Adrenal gland (tissue), 12 donors: ENCODE data around the gene KIF16B. TPM values are rescaled to one million over a fixed set of nuclear protein-coding genes. Genes with fewer than 3 reads are reported as not detected.
A peak's percentile ranks its signal among the peaks of the same experiment; 100 is the strongest.
"Not testable (repeated sequence)": the region's sequence is repeated elsewhere in the genome, so short reads cannot be mapped to it uniquely, and the experiment has no call there.

Experiments
- DNase-seq, 7 donors: peaks; one replicate each; pipeline ENCODE4 v3.0.0-alpha.2; 2019 to 2020
- H3K27ac ChIP-seq, 5 donors: fragments of 200-600 bp; sonication (generic) in 4 of 5; 1 replicate in 3 of 5; 2 replicates in 2 of 5; pipeline versions ENCODE4 v1.5.1 to v1.8.0; 2016 to 2020; ENCODE audit warnings: mild to moderate bottlenecking in 1 of 5
- H3K27me3 ChIP-seq: fragments of 200-600 bp; 2 replicates; pipeline ENCODE4 v1.8.0; 2021
- H3K36me3 ChIP-seq, 2 donors: fragments of 200-600 bp; replicated peaks in 1 of 2; 1 replicate in 1 of 2; 2 replicates in 1 of 2; pipeline versions ENCODE4 v1.5.1 to v1.8.0; 2018 to 2022
- H3K4me1 ChIP-seq, 2 donors: fragments of 200-600 bp; replicated peaks in 1 of 2; 1 replicate in 1 of 2; 2 replicates in 1 of 2; pipeline versions ENCODE4 v1.5.1 to v1.8.0; 2018 to 2021
- H3K4me3 ChIP-seq, 4 donors: fragments of 200-600 bp; sonication (generic) in 3 of 4; one replicate each; pipeline ENCODE4 v1.5.1; 2016 to 2018
- H3K9me3 ChIP-seq, 3 donors: fragments of 200-600 bp; sonication (generic) in 1 of 3; replicated peaks in 1 of 3; 1 replicate in 2 of 3; 2 replicates in 1 of 3; pipeline versions ENCODE4 v1.5.1 to v1.8.0; 2016 to 2021
- CTCF ChIP-seq, 6 experiments: fragments of 450-650 bp in 4 of 6; fragments of 200-600 bp in 2 of 6; sonication (generic) in 1 of 6; IDR thresholded peaks; 1 replicate in 5 of 6; 2 replicates in 1 of 6; pipeline versions ENCODE4 v1.5.1 to v1.8.0; 2016 to 2021; ENCODE audit warnings: antibody characterized with exemption in 6 of 6, mild to moderate bottlenecking in 2 of 6, moderate library complexity in 1 of 6
- POLR2A ChIP-seq, 2 donors: fragments of 450-650 bp; IDR thresholded peaks; one replicate each; pipeline ENCODE4 v1.6.1; 2017; ENCODE audit warnings: antibody characterized with exemption in 2 of 2, mild to moderate bottlenecking in 2 of 2, moderate library complexity in 1 of 2
- WGBS, 4 donors: extraction: QIAGEN DNeasy Blood & Tissue Kit in 2 of 4; methylation state at CpG; one replicate each; pipeline versions ENCODE4 v1.1.5 to v1.1.7; 2013 to 2017; 5-methylcytosine and 5-hydroxymethylcytosine counted together
- intact Hi-C, 2 donors: fragments of 100-400 bp; cut with DNase I; formaldehyde crosslinking; loops; one replicate each; pipeline versions ENCODE4 v1.14.1 to v1.15.0; 2022 to 2023
- polyA plus RNA-seq, 3 donors: library from polyadenylated mRNA; stranded (reverse); fragments of 200-250 nt in 2 of 3; fragments of 350-450 nt in 1 of 3; fragmentation: Illumina TruSeq in 1 of 3; extraction: RNeasy Lipid Tissue Mini Kit (QIAGEN cat#74804) in 1 of 3; gene quantifications; one replicate each; pipeline ENCODE4 v1.2.3, GENCODE V29; 2013 to 2014
- total RNA-seq, 9 donors: library from RNA; depleted of rRNA in 4 of 9; stranded (reverse); fragments of >200 nt in 4 of 9; fragments of 120-200 nt in 1 of 9; fragmentation: NEBNext Ultra II Directional in 1 of 9; extraction: Animal tissue kit (Norgen Biotek cat#: 25700) in 1 of 9; gene quantifications; one replicate each; pipeline versions ENCODE4 v1.1.0 to v1.2.4, GENCODE V29; 2013 to 2023
- donor health status: healthy with polysubstance abuse.
- donor health status: Bipolar disorder and iron deficiency.
- donor health status: DM: yes; HTN: yes; CAD: no.
- donor health status: DM: no; HTN: no; CAD: no.
- donor health status: DM: no; HTN: no; CAD: no.
- donor health status: DM: yes; HTN: yes; CAD: no.

Gene KIF16B
- total and polyA plus RNA-seq, 12 donors: 8.6 to 113 (median 36.1) TPM

GRCh38 chr20:16571333-16571732 lies 1.9 kb downstream of the KIF16B start:
- no peak overlapping the region for H3K4me3 ChIP-seq
- no peak for TF ChIP-seq POLR2A (IDR thresholded peaks at IDR 0.05)
- no peak for TF ChIP-seq CTCF (IDR thresholded peaks at IDR 0.05)
- DNase-seq: peak in 1 of 7 donors; percentile 36
- intact Hi-C loops: no loop called here
- peaks cover 0 to 48% of the 10 kb centered on the region in 2 donors for H3K4me1 ChIP-seq
- no peaks in the 10 kb centered on the region for H3K9me3 ChIP-seq
- peak overlapping the region in 3 of 5 donors; percentile 19 to 88 (median 78) for H3K27ac ChIP-seq
- no peaks in the 10 kb centered on the region for H3K36me3 ChIP-seq
- H3K27me3 ChIP-seq: no peaks in the 10 kb centered on the region
- 67 to 89% (median 75%) methylated on average over 5 of the region's 5 CpGs for whole genome bisulfite sequencing, 4 donors

- H3K4me1 ChIP-seq: peaks cover 0 to 41% of the 10 kb centered on the region in 2 donors
- no peak overlapping the region for H3K4me3 ChIP-seq
- H3K27ac ChIP-seq: no peak overlapping the region
- intact Hi-C loops: no loop called here
- no peaks in the 10 kb centered on the region for H3K36me3 ChIP-seq
- DNase-seq: no peak
- WGBS, 4 donors: 72 to 84% (median 78%) methylated on average over 4 of the region's 4 CpGs
- no peak for TF ChIP-seq POLR2A (IDR thresholded peaks at IDR 0.05)
- TF ChIP-seq CTCF (IDR thresholded peaks at IDR 0.05): no peak
- no peaks in the 10 kb centered on the region for H3K27me3 ChIP-seq
- H3K9me3 ChIP-seq: no peaks in the 10 kb centered on the region
Observed at GRCh38 chr20:16569246-16570153, 3.7 kb downstream of the KIF16B start.

- intact Hi-C loops: no loop called here
- H3K36me3 ChIP-seq: no peaks in the 10 kb centered on the region
Observed at GRCh38 chr20:16566080-16566479, 7.2 kb downstream of the KIF16B start.

GRCh38 chr20:16564079-16564478 lies 9.2 kb downstream of the KIF16B start:
- H3K4me1 ChIP-seq, intact Hi-C loops, H3K27me3 ChIP-seq, DNase-seq, H3K9me3 ChIP-seq, H3K27ac ChIP-seq, H3K36me3 ChIP-seq, H3K4me3 ChIP-seq: not testable (repeated sequence)
- 69 to 94% (median 83%) methylated on average over 5 of the region's 5 CpGs for WGBS, 4 donors

More at GRCh38 chr20:16566080-16566479, 7.2 kb downstream of the KIF16B start:
- H3K4me1 ChIP-seq: peaks cover under 1 to 17% of the 10 kb centered on the region in 2 donors
- no peak overlapping the region for H3K27ac ChIP-seq
- no peak for DNase-seq
- TF ChIP-seq CTCF (IDR thresholded peaks at IDR 0.05): no peak
- TF ChIP-seq POLR2A (IDR thresholded peaks at IDR 0.05): no peak
- H3K9me3 ChIP-seq: no peaks in the 10 kb centered on the region
- WGBS, 4 donors: 80 to 86% (median 83%) methylated on average over 5 of the region's 5 CpGs
- H3K4me3 ChIP-seq: no peak overlapping the region
- H3K27me3 ChIP-seq: no peaks in the 10 kb centered on the region
